ENCODE results near the gene DNAJC18. TPM values are rescaled to one million over a fixed set of nuclear protein-coding genes. Genes with fewer than 3 reads are reported as not detected.

DNAJC18 gene
- total RNA-seq, 1 experiment from 2014 or later: 9.0 TPM

DNA sequence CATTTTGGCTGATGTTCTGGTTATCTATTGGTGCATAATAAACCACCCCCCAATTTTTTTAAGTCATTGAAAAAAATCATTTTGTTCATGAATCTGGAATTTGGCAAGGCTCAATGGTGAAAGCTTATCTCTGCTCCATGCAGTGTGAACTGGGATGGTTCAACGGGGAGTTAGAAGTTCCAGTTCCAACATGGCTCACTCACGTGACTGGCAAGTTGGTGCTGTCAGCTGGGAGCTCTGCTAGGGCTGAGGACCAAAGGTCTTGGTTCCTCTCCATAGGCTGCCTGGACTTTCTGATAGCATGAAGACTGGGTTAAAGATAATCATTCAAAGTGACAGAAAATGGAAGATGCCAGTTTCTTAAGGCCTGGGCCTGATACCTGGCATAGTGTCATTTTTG, 32.4 kb downstream of the DNAJC18 start:
- Histone ChIP-seq H3K27me3 (ENCODE audit: low read length) (no peaks in the 10 kb centered on the region), H3K27ac (ENCODE audit: low read length) (peak overlapping the region; percentile 82), H3K79me2 (ENCODE audit: low read length) (no peaks in the 10 kb centered on the region), H3K4me1 (ENCODE audit: low read length) (peaks cover 55% of the 10 kb centered on the region), H4K20me1 (ENCODE audit: insufficient read depth, low read depth, low read length) (no peaks in the 10 kb centered on the region), H3K4me3 (ENCODE audit: low read length) (no peak overlapping the region), H2AFZ (ENCODE audit: low read length) (peak overlapping the region; percentile 96), H3K9me3 (ENCODE audit: low read length) (no peaks in the 10 kb centered on the region), H3K4me2 (ENCODE audit: low read depth, low read length, poor library complexity, severe bottlenecking) (peak overlapping the region; percentile 71), H3K36me3 (ENCODE audit: insufficient read depth, low read length) (no peaks in the 10 kb centered on the region), H3K9ac (ENCODE audit: low read length) (peak overlapping the region; percentile 23; the same call in 1 of the 2 replicates), H3K9me2 (replicated peaks; ENCODE audit: insufficient read depth, low read length) (no peaks in the 10 kb centered on the region)
- no peak for DNase-seq

DNA sequence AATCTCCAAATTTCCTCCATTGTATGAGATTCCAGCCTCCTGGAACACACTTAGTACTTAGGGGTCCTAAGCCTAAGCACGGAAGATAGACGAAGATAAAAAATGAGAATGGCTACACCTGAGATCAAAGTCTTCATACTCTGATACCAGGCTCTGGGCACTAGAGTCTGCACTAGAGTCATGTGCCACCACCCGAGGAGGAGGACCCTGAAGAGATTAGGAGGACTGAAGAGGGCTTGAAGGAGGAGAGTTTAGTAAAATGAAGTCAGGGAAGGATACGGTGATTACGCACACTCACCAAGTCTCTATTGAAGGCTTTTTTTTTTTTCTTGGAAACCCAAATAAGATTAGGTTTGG, 34.9 kb downstream of the DNAJC18 start:
- H3K36me3 ChIP-seq (ENCODE audit: insufficient read depth, low read length): no peaks in the 10 kb centered on the region
- peak overlapping the region; percentile 92 for H3K4me2 ChIP-seq (ENCODE audit: low read depth, low read length, poor library complexity, severe bottlenecking)
- no peaks in the 10 kb centered on the region for H4K20me1 ChIP-seq (ENCODE audit: insufficient read depth, low read depth, low read length)
- H3K4me3 ChIP-seq (ENCODE audit: low read length): peak overlapping the region; percentile 70
- peak overlapping the region; percentile 77 for H3K27ac ChIP-seq (ENCODE audit: low read length)
- no peaks in the 10 kb centered on the region for H3K9me2 ChIP-seq (replicated peaks; ENCODE audit: insufficient read depth, low read length)
- peak overlapping the region; percentile 71 for H3K9ac ChIP-seq (ENCODE audit: low read length)
- H3K79me2 ChIP-seq (ENCODE audit: low read length): no peaks in the 10 kb centered on the region
- DNase-seq: no peak
- peak overlapping the region; percentile 74 for H2AFZ ChIP-seq (ENCODE audit: low read length)
- peaks cover 46% of the 10 kb centered on the region for H3K4me1 ChIP-seq (ENCODE audit: low read length)
- H3K27me3 ChIP-seq (ENCODE audit: low read length): no peaks in the 10 kb centered on the region
- no peaks in the 10 kb centered on the region for H3K9me3 ChIP-seq (ENCODE audit: low read length)

DNA sequence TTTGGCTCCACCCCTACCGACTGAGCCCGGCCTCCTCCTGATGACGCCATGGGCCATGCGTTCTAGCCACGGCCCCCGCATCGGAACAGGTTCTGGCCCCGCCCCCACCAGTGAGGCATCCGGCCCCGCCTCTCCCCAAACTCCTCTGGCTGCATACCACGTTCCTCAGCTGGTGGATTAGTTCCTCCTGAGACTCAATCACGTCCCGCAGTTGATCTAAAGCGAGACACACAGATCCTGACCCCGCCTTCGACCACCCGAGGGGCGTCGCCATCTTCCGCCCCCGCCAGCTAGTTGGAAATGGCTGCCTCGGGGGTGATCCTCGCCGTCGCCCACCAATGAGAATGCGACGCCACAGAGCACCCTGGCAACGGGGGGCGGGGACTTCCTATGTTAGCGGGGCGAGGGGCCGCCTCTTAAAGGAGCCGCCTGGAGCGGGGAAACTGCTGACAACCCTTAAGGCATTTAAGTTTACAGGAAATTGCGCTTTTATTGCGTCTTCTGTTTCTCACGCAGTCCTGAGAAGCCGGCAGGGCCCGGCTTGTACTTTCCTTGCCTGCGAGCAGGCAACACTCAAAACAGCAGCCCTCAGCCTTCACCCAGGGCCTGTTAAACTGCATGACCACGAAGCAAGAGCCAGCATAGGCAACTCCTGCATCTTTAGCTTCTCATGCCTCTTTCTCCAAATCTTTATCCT, 35.4 kb downstream of the DNAJC18 start, which contains the start of gene SPATA24:
Gene SPATA24 (minus strand): TSS at position 303 of the 697 bp plus-strand sequence. CDS start 29 bp downstream, at position 274.
- H3K4me1 ChIP-seq (ENCODE audit: low read length): peaks cover 42% of the 10 kb centered on the region
- peak within 1 kb of the TSS; percentile 77 for H3K27ac ChIP-seq (ENCODE audit: low read length)
- peak within 1 kb of the TSS; percentile 70 for H3K4me3 ChIP-seq (ENCODE audit: low read length)
- no peaks in the 10 kb centered on the region for H3K36me3 ChIP-seq (ENCODE audit: insufficient read depth, low read length)
- H4K20me1 ChIP-seq (ENCODE audit: insufficient read depth, low read depth, low read length): no peaks in the 10 kb centered on the region
- no peaks in the 10 kb centered on the region for H3K9me2 ChIP-seq (replicated peaks; ENCODE audit: insufficient read depth, low read length)
- peak within 1 kb of the TSS; percentile 71 for H3K9ac ChIP-seq (ENCODE audit: low read length)
- DNase-seq: peak; percentile 98
- H3K4me2 ChIP-seq (ENCODE audit: low read depth, low read length, poor library complexity, severe bottlenecking): peak within 1 kb of the TSS; percentile 92
- no peaks in the 10 kb centered on the region for H3K27me3 ChIP-seq (ENCODE audit: low read length)
- no peaks in the 10 kb centered on the region for H3K9me3 ChIP-seq (ENCODE audit: low read length)
- H3K79me2 ChIP-seq (ENCODE audit: low read length): no peaks in the 10 kb centered on the region
- peak within 1 kb of the TSS; percentile 74 for H2AFZ ChIP-seq (ENCODE audit: low read length)

DNA sequence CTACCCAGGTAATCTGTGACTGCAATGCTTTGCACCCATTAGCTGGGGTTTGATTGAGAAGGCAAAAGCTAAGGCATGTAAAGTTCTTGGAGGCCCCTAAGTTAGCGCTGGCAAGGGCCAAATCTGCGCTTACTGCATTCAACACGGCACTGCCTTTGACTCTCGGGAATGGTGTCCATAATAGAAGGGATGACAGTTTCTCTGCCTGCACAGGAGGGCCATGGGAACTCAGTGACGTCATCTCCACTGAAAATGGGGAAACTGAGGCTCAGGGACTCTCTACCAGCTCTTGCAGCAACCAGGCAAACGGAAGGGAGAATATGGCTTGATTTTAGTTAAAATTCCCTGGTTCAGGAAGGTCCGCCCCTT, 35.9 kb downstream of the DNAJC18 start:
- H3K9me3 ChIP-seq (ENCODE audit: low read length): no peaks in the 10 kb centered on the region
- H3K4me1 ChIP-seq (ENCODE audit: low read length): peaks cover 37% of the 10 kb centered on the region
- no peaks in the 10 kb centered on the region for H3K79me2 ChIP-seq (ENCODE audit: low read length)
- H3K36me3 ChIP-seq (ENCODE audit: insufficient read depth, low read length): no peaks in the 10 kb centered on the region
- DNase-seq: peak; percentile 55
- peak overlapping the region; percentile 71 for H3K9ac ChIP-seq (ENCODE audit: low read length)
- peak overlapping the region; percentile 70 for H3K4me3 ChIP-seq (ENCODE audit: low read length)
- H2AFZ ChIP-seq (ENCODE audit: low read length): 0 out of 2 replicates have a peak overlapping the region, but pooled peaks have one; percentile 26
- peak overlapping the region; percentile 77 for H3K27ac ChIP-seq (ENCODE audit: low read length)
- H3K9me2 ChIP-seq (replicated peaks; ENCODE audit: insufficient read depth, low read length): no peaks in the 10 kb centered on the region
- no peaks in the 10 kb centered on the region for H3K27me3 ChIP-seq (ENCODE audit: low read length)
- H3K4me2 ChIP-seq (ENCODE audit: low read depth, low read length, poor library complexity, severe bottlenecking): peak overlapping the region; percentile 92
- H4K20me1 ChIP-seq (ENCODE audit: insufficient read depth, low read depth, low read length): no peaks in the 10 kb centered on the region

DNA sequence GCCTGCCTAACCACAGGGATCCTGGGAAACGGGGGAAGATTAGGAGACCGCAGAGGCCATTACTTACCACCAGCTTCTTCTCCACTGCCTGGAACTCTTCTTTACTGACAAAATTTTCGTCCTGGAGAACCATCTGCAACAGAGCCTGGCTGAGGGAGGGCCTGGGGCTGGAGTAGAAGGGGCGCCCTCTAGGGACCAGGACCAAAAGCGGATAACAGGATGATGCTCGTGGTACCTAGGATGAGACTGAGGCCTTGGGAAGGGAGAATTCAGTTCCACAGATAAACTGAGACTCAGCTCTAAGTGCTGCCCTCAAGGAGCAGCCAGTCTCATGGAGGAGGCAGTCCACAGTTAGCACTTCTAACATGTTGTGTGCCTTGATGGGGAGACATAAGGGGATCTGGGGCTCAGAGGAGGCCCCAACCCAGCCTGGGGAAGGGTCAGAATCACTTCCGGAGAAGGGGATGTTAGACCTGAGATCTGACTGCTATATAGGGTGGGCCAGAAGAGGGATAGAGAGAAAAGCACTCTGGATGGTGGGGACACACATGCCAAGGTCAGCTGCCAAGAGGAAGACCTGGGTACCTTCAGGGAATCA, 36.7 kb downstream of the DNAJC18 start:
- Histone ChIP-seq H3K4me1 (ENCODE audit: low read length) (peaks cover 30% of the 10 kb centered on the region), H3K27me3 (ENCODE audit: low read length) (no peaks in the 10 kb centered on the region), H2AFZ (ENCODE audit: low read length) (no peak overlapping the region), H3K9me2 (replicated peaks; ENCODE audit: insufficient read depth, low read length) (no peaks in the 10 kb centered on the region), H3K4me3 (ENCODE audit: low read length) (peak overlapping the region; percentile 70), H3K79me2 (ENCODE audit: low read length) (no peaks in the 10 kb centered on the region), H3K27ac (ENCODE audit: low read length) (peak overlapping the region; percentile 77), H3K9ac (ENCODE audit: low read length) (peak overlapping the region; percentile 71), H3K9me3 (ENCODE audit: low read length) (no peaks in the 10 kb centered on the region), H3K4me2 (ENCODE audit: low read depth, low read length, poor library complexity, severe bottlenecking) (peak overlapping the region; percentile 92), H3K36me3 (ENCODE audit: insufficient read depth, low read length) (no peaks in the 10 kb centered on the region), H4K20me1 (ENCODE audit: insufficient read depth, low read depth, low read length) (no peaks in the 10 kb centered on the region)
- no peak for DNase-seq

DNA sequence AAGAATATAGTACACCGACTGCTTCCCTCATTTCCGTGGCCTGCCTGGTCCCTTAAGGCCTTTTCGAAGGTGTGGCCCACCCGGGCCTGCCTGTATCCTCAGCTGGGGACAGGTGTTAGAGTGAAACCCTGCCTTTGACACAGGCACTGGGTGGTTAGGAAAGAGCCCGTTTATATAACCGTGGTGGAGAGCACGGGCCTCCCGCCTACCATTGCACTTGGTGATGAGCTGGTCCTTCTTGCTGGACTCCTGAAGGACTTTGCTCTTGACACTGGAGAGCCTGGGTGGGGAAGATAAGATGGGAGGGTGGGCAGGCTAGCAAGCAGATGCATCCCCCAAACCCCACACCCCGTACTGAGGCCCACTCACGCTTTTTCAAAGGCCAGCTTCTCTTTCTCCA, 37.8 kb downstream of the DNAJC18 start:
- H3K36me3 ChIP-seq (ENCODE audit: insufficient read depth, low read length): no peaks in the 10 kb centered on the region
- no peak overlapping the region for H3K27ac ChIP-seq (ENCODE audit: low read length)
- no peaks in the 10 kb centered on the region for H3K79me2 ChIP-seq (ENCODE audit: low read length)
- no peak overlapping the region for H3K4me2 ChIP-seq (ENCODE audit: low read depth, low read length, poor library complexity, severe bottlenecking)
- no peak overlapping the region for H2AFZ ChIP-seq (ENCODE audit: low read length)
- DNase-seq: no peak
- H3K27me3 ChIP-seq (ENCODE audit: low read length): no peaks in the 10 kb centered on the region
- H4K20me1 ChIP-seq (ENCODE audit: insufficient read depth, low read depth, low read length): no peaks in the 10 kb centered on the region
- H3K4me3 ChIP-seq (ENCODE audit: low read length): no peak overlapping the region
- no peaks in the 10 kb centered on the region for H3K9me3 ChIP-seq (ENCODE audit: low read length)
- H3K4me1 ChIP-seq (ENCODE audit: low read length): peaks cover 19% of the 10 kb centered on the region
- H3K9me2 ChIP-seq (replicated peaks; ENCODE audit: insufficient read depth, low read length): no peaks in the 10 kb centered on the region
- no peak overlapping the region for H3K9ac ChIP-seq (ENCODE audit: low read length)

DNA sequence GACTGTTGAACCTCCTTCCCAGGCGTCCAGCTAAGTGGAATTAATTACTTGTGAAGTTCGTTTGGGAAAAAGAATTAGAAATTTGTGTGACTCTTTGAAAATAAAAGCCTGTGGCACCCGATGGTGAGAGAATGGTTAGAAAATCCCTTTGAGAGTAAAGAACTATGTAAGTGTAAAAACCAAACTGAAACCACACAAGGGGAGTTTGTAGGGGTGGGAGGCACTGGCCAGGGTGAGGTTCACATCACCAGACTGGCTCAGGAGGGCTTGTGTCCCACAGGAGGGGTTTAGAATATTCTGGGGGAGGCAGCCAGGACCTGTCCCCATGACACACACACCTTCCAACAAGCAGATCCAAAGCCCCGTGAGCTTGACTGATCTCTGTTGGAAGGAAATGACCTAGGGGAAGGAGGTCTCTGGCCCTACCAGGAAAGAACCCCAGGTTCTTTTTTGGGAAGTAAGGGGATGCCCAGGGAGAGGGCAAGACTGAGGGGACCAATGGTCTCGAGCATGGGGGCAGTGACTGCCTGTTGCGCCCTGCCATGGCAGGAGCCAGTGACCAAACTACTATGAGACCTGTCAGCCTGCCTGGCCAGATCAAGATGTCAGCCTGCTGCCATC, 39.7 kb downstream of the DNAJC18 start:
- DNase-seq: no peak

DNA sequence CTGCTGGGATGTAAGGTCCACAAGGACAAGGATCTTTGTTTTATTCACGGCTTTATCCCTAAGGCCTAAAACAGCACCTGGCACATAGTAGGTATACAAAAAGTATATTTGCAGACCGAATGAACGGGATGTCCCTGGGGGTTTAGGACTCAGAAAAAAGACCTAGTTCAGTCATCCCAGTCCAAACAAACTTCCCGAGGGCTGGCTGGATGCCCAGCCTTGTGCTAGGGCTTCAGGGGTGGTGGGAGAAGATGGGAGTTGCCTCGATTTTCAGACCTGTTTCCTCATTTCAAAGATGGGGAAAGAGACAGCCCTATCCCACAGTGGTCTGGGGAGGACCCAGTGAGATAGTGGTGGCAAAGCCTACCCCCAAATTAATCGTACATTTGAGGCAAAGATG, 41.4 kb downstream of the DNAJC18 start:
- Histone ChIP-seq H3K36me3 (ENCODE audit: insufficient read depth, low read length) (no peaks in the 10 kb centered on the region), H4K20me1 (ENCODE audit: insufficient read depth, low read depth, low read length) (no peaks in the 10 kb centered on the region), H3K9me2 (replicated peaks; ENCODE audit: insufficient read depth, low read length) (no peaks in the 10 kb centered on the region), H3K27me3 (ENCODE audit: low read length) (no peaks in the 10 kb centered on the region), H2AFZ (ENCODE audit: low read length) (no peak overlapping the region), H3K4me1 (ENCODE audit: low read length) (peaks cover 14% of the 10 kb centered on the region), H3K9ac (ENCODE audit: low read length) (no peak overlapping the region), H3K4me3 (ENCODE audit: low read length) (no peak overlapping the region), H3K4me2 (ENCODE audit: low read depth, low read length, poor library complexity, severe bottlenecking) (no peak overlapping the region), H3K27ac (ENCODE audit: low read length) (no peak overlapping the region), H3K9me3 (ENCODE audit: low read length) (no peaks in the 10 kb centered on the region), H3K79me2 (ENCODE audit: low read length) (peaks cover 8% of the 10 kb centered on the region; the same call in 1 of the 2 replicates)
- DNase-seq: no peak

More for the DNA sequence above, 39.7 kb downstream of the DNAJC18 start:
- Histone ChIP-seq H3K4me3 (ENCODE audit: low read length) (no peak overlapping the region), H2AFZ (ENCODE audit: low read length) (no peak overlapping the region), H3K9ac (ENCODE audit: low read length) (no peak overlapping the region), H3K36me3 (ENCODE audit: insufficient read depth, low read length) (no peaks in the 10 kb centered on the region), H4K20me1 (ENCODE audit: insufficient read depth, low read depth, low read length) (no peaks in the 10 kb centered on the region), H3K9me3 (ENCODE audit: low read length) (no peaks in the 10 kb centered on the region), H3K27ac (ENCODE audit: low read length) (no peak overlapping the region), H3K4me2 (ENCODE audit: low read depth, low read length, poor library complexity, severe bottlenecking) (no peak overlapping the region), H3K27me3 (ENCODE audit: low read length) (no peaks in the 10 kb centered on the region), H3K4me1 (ENCODE audit: low read length) (peaks cover 17% of the 10 kb centered on the region), H3K79me2 (ENCODE audit: low read length) (no peaks in the 10 kb centered on the region), H3K9me2 (replicated peaks; ENCODE audit: insufficient read depth, low read length) (no peaks in the 10 kb centered on the region)
